Activated CD4-positive, CD25-positive, alpha-beta regulatory T cell treated with anti-CD3 and anti-CD28 coated beads, Interleukin-2, amount 50 U/mL, for 24 hours (primary cell): Measurements from ENCODE around the gene RFPL3.
"Not testable (repeated sequence)": the region's sequence is repeated elsewhere in the genome, so short reads cannot be mapped to it uniquely, and the experiment has no call there.

Source experiments
- ATAC-seq, 2 donors: fragments of 150-1000 bp; cut with Tn5 transposase; one replicate each; pipeline ENCODE4 v1.10.0; 2021; ENCODE audit warnings: mild to moderate bottlenecking in 1 of 2, moderate library complexity in 1 of 2

RFPL3 gene

DNA sequence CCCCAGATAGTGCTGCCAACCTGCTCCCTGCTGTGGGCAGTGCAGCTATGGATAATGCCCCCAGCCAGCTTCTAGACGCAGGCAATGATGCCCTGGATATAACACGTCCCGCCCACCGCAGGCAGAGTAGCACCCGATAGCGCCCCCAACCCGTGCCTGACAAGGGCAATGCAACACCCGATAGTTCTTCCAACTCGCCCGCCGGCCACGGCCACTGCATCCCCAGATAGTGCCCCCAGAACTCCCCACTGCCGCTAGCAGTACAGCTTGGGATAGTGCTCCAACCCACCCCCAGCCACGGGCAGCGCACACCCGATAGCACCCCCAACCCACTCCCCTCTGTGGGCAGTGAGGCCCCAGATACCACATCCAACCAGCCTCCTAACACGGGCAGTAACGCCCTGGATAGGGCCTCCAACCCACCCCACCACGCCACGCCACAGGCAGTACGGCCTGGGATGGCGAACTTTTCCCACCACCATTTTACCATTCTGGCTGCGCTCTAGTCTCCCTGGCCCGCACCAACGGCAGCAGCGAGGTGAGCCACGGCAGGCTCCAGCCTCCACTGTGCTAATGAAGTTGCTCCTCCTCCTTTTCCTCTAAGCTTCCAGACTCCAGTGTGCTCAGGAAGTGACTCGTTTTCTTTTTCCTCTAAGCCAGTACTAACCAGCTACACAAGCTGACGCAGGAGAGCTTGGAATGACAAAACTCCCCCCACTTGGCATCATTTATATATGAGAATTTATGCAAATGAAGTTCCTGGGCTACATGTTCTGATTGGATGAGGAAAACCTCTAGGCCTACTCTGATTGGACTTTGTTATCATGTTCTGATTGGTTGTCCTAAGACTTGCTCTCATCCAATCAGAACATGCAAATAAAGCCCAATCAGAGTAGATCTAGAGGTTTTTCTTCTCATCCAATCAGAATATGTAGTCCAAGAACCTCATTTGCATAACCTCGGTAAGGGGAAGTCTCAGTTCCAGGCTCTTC lies 3.0 kb upstream of the RFPL3 start:
- no peak for ATAC-seq

DNA sequence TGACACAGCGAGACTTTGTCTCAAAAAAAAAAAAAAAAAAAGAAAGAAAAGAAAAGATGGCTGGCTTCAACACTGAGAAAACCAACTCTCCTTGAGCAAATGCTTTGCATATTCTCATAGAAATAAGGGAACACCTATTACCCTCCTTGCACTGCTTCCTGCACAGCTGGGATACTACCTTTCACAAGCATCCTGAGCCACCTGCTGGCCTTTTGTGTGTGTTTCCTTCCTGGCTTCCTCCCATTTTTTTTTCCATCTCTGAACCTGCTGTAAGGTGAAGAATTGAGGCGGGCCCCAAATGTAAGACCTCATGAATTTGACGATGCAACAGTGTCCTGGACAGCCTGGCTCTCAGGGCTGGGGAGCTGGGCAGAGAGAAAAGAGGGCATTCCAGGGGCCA lies 1.9 kb upstream of the RFPL3 start:
- no peak for ATAC-seq

DNA sequence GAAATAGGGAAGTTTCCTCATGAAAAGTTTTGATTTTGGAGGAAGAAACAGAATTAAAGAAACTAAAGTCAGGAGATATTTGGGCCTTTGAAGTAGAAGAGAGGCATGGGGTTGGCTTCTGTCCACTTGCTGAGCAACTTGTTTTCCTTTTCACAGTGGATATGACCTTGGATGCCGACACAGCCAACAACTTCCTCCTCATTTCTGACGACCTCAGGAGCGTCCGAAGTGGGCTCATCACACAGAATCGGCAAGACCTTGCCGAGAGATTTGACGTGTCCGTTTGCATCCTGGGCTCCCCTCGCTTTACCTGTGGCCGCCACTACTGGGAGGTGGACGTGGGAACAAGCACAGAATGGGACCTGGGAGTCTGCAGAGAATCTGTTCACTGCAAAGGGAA lies 2.4 kb downstream of the RFPL3 start:
- ATAC-seq = not testable (repeated sequence)

DNA sequence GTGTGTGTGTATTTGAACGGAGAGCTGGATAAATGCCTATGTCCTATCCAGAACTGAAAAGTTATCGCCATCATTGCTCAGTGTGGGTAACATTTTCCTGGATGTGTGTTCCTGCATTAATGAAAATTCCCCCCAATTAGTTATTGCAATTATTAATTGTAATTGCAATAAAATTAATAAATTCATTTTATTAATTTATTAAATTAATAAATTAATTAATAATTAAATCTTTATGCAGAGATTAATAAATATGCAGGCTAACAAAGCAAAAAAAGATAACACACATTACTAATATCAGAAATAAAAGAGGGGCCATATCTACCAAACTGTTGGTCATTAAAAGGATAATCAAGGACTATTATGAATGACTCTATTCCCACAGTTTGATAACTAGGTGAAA lies 3.6 kb downstream of the RFPL3 start:
- ATAC-seq = no peak

DNA sequence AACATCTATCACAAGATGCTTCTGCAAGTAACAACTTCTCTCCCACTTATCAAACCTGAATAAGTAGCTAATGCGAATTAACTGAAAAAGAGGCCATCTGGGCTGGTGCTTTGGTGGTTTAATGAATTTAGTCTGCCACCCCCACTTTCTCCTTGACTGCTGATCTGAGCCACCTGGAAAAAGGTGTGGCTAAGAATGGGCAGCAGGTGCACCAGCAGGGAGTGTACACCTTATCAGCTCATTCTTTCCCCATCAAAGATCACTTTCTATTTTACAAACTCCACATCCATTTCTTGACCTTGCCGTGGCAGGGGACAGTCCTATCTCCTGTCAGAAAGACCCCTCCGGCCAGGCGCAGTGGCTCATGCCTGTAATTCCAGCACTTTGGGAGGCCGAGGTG lies 6.5 kb downstream of the RFPL3 start:
- no peak for ATAC-seq

DNA sequence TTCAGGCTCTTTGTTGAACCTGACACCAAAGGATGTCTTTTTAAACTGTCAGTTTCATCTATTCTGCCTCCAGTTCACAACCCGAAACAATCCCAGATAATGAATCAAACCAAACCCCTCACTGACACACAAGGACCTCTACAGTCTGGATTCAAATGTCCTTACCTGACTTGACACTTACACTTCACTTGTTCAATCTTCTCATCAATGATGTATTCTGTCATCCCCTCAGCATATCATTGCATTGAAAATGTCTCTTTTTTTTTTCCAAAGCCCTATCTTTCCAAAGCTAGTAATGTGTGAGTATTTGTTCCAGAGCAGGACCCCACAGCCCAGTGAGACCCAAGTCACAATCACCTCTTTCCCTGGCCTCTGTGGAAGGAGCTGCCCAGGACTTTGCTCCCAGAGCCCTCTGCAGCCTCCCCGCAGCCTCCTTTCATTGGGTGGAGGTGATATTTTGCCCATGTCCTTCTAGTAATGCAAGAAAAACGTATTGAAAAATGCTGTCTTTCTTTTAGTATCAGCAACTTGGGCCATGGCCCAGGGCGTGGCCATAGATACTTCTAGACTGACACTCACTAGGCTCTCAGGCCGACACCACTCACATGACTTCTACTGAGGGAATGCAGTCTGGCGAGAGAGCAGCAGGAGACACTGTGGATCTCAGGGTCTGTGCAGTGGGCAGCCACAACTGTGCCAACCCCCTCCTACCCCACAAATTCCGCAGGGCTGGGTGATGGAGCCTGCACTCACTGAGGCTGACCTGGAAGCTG lies 18.2 kb downstream of the RFPL3 start:
- no peak for ATAC-seq

DNA sequence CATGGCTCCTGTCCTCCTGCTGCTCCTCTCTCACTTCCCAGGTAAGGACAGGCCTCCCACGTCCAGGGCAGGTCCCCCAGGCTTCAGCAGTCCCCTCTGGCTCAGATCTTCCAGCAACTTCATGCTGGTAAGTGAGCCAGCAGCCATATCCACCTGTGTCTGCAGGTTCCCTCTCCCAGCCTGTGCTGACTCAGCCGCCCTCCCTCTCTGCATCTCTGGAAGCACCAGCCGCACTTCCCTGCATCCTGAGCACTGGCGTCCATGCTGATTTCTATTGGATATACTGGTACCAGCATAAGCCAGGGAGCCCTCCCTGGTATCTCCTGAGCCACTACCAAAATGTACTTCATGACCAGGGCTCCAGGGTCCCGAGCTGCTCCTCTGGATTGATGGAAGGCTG lies 19.0 kb downstream of the RFPL3 start:
- ATAC-seq = no peak

DNA sequence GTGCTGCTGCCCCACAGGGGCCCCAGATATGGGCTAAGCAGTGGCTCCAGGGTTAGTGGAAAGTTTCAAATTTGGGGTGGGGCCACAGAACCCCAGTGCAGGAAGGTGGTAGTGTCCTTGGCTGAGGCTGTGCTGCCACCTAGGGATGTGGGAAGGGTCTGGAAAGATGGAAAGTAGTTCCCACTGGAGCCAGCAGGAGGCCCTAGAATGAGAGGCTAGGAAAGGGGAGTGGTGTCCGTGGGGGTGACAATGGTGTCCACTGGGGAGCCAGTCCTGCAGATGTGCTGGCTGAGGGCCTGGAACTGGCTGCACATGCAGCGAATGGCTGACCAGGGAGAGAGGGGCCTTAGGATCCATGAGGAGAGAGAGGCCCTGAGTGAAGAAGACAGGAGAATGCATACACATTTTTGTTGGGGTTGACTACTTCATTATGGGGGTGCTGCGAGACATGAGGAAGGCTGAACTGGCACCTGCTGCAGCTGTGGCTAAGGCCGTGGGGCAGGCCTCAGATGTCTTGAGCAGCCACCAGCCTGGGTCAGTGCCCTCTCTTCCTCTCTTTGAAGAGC lies 21.1 kb downstream of the RFPL3 start:
- no peak for ATAC-seq

DNA sequence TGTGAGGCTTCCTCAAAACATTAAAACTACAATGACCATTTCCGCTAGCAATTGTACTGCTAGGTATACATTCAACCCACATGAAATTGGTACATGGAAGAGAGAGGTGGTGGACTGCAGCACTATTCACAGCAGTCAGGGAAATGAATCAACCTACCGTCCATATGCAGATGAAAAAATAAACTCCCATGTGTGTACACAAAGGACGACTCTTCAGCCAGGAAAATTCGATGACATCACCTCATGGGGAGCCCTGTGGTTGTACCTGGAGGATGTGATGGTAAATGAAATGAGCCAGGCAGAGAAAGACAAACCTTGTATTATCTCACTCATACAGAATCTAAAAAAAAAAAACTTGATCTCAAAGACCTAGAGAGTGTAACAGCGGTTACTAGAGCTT lies 23.3 kb downstream of the RFPL3 start:
- no peak for ATAC-seq

DNA sequence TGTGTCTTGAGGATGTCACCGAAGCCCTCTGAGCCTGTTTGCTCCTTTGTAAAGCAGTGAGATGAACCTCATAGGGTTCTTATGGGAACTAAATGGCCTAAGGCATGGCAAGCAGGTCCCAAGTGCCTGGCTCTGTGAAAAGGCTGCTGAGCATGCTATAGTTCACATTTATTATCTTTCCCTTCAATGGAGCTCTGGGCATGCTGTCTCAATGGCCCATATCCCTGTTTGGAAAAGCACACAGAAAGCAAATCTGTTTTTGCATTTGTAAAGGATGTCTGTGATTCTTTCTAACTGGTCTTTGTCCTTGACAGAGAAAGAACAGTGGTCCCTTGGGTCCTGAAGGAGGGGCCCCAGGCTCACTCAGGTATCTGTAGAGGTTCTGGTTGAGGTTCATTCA lies 28.0 kb downstream of the RFPL3 start:
- ATAC-seq = no peak

DNA sequence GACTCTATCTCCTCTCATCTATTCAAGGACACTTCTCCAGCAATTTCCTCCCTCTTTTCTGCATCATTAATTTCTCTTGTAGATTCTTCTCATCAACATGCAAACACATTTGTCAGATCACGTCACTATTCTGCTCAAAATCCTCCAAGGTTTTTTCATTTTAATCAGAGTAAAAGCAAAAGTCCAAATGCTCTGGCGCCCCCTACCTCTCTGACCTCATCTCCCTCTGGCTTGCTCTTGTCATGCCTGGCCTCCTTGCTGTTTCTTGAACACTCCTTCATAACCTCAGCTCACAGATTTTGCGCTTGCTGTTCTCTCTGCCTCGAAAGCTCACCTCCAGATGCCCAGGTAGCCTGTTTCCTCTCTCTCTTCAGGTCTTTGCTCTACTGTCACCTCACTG lies 32.0 kb downstream of the RFPL3 start:
- no peak for ATAC-seq

DNA sequence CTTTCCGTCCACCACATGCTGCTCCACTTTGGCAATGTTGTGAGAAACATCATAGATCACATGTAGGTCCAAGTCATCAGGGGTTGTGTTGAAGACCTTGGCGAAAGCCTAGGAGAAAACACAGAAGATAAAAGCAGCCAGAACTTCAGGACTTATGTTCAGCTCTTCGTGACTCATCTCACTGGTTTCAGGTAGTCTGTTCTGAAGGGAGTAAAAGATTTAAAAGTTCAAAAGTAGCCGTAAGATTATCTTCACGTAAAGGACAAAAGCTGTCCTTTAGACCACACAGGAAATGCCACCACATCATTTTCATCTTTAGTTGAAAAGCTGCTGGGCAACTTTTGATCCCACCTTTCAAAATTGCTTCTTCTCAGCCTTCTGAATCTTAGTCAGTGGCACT lies 37.4 kb downstream of the RFPL3 start:
- no peak for ATAC-seq

DNA sequence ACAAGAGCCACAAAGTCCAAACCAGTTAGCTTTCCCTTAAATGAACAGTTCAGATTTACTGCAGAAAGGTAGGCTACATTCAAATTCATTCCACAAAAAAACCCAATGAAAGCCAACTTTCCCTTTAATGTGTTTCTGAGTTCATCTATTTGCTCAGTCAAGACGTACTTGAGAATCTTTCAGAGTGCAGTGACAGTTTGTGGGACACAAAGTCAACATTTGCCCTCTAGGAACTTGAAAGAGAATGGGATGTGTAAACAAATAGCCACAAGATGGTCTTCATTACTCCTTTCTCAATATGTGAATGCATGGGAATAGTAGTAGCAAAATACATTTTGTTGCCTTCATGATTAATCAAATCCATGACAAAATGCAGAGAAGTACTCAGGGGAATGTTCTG lies 38.6 kb downstream of the RFPL3 start:
- ATAC-seq = no peak

DNA sequence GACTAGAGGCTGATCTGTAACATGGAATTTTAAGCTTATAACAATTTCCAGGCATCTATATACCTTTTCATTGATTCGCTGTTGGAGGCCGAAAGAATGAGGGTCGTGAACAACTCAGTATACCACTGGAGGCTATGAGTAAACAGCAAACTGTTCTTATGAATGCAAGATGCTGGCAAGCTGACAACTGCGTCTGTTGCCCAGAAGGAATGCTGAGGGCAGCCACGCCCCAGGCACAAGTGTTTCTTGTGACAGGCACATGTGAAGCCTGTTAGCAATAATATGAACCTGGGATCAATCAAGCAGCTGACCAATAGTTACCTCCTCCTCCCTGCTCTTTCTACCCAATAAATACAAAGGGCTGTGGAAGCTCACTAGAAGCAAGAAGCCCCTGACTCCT lies 39.1 kb downstream of the RFPL3 start:
- ATAC-seq = no peak

DNA sequence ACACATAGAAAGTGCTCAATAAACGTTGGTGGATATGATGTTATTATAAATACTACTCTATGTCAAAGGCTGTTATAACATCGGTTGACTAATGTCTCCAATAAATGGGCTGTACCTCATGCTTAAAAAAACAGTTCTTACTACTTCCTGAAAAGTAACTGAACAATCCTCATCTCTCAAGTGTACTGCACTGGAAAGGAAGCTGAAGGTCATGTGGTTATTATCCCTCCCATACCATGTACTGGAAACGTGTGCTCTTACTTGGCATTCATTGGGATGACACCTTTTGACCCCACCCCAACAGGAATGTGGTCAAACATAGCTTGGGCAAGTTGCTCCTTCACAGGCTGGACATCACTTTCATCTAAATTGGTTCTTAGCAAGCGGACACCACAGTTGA lies 43.8 kb downstream of the RFPL3 start:
- ATAC-seq = no peak

DNA sequence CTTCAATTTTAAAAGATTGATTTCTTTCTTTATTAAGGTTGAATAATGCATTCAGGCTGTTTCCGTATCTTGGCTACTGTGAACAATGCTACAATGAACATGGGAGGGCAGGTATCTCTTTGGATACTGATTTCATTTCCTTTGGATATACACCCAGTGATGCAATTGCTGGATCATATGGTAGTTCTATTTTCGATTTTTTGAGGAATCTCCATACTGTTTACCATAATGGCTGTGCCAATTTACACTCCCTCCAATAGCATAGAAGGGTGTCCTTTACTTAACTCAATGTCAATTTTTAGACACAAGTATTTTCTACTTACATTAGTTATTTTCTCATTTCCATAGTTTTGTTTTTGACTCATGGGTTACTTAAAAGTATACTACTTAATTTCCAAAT lies 46.4 kb downstream of the RFPL3 start:
- ATAC-seq = no peak

DNA sequence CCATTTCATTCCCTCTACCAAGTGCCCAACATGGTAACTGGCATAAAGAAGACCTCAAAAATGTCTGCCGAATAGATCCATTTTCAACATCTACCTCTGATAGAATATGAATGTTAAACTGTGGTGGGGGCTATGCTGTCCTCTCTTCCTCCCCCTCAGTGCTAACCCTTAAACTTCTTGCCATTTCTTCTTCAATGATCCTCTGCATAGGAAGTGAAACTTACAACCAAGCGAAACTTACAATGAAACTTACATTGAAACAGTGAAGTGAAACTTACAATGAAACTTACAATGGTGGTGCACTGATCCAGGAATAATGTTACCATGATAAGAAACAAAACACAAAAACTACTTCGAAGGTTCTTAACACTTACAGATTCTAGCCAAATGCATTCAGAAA lies 49.6 kb downstream of the RFPL3 start:
- ATAC-seq = no peak

DNA sequence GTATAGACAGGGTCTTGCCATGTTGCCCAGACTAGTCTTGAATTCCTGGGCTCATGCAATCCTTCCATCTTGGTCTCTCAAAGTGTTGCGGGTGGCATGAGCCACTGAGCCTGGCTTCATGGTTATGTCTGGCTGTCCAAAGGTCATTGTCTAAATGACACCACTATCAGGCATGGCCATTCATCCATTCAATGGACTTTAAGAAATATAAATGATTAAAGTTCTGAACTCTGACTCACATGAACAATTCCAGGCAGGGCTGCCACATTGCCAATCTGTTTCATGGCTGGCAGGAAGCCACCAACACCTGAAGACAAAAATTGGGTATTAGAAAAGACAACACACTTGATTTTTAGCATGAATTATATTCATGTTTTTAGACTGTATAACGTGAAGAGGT lies 50.3 kb downstream of the RFPL3 start:
- no peak for ATAC-seq

DNA sequence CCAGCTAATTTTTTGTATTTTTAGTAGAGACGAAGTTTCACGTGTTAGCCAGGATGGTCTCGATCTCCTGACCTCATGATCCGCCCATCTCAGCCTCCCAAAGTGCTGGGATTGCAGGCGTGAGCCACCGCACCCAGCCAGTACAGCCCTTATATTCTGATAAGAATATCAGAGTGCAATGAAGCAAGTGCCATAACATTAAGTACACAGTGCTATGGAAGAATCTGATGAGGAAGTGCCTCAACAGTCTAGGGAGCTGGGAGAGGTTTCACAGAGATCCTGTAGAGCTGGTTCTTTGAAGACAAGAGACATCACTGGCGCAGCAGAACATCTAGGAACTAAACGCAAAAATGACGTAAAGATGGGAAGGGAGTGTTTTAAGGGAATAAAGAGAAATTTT lies 52.3 kb downstream of the RFPL3 start:
- no peak for ATAC-seq

DNA sequence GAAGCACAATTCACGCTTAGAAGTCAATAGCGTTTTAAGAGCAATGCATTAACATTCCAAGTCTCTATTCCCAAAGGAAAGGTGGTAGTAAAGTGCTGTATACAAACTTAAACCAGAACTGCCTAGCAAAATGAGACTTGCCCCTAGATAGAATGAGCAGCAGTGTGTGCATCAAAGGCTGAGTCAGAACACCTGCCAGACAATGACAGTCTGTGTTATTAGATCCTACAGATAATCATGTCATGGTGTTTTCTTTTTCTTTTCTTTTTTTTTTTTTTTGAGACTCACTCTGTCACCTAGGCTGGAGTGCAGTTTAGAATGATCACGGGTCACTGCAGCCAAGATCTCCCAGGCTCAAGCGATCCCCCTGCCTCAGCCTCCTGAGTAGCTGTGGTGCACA lies 52.8 kb downstream of the RFPL3 start:
- ATAC-seq = peak; percentile 50 to 62
